ENCODE data around the gene CHN2.

Gene CHN2

DNA sequence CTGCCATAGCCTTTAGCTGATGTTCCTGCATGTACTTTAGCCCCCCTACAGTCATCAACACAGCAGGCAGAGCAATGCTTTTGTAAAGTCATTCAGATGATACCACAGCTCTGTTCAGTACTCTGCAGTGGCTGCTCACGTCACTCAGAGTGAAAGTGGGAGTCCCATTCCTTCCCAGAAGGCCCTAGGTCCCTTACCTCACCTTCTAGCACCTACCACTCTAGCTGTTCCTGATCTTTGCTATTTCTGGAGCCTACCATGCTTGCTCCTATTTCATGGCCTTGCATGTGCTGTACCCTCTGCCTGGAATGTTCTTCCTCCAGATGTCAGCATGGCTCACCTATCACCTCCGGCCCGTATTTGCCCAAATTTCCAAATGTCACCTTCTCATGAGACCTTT is 274.7 kb downstream of the CHN2 start:
- Mint-ChIP-seq H3K4me1 (no peaks in the 10 kb centered on the region), H3K36me3 (no peaks in the 10 kb centered on the region), H3K9me3 (no peaks in the 10 kb centered on the region), H3K27ac (no peak overlapping the region), H3K4me3 (no peak overlapping the region)
- ATAC-seq (no peak), DNase-seq (ENCODE audit: low spot score in 2 of 2) (no peak)

DNA sequence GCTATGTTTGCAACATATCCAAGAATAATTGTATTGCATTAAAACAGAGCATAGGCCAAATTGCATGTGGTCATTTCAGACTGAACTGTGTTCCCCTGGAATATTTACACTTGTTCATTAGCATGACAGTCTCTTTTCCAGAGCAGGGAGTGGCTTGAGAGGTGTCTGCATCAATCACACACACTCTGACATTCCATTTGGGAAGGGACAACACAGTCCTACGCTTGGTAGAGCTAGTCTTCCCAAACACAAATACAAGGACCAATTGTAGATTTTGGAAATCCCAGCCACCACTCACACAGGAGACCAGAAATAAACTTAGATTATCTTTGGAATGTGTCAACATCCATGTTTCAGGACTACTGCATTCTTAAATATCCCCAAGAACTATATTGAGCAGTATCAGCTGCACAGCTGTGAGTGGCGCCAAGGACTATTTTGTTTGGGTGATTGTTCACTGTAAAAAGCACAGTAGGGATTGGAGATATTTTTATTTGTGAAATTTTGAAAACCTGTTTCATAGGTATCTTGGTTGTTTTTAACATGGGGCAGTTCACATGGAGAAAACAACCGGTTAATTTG is 275.5 kb downstream of the CHN2 start:
- H3K4me1 Mint-ChIP-seq: no peaks in the 10 kb centered on the region
- H3K36me3 Mint-ChIP-seq: no peaks in the 10 kb centered on the region
- ATAC-seq (no peak), DNase-seq (ENCODE audit: low spot score in 2 of 2) (no peak)
- H3K9me3 Mint-ChIP-seq: no peaks in the 10 kb centered on the region
- H3K27ac Mint-ChIP-seq: no peak overlapping the region
- H3K4me3 Mint-ChIP-seq: no peak overlapping the region

DNA sequence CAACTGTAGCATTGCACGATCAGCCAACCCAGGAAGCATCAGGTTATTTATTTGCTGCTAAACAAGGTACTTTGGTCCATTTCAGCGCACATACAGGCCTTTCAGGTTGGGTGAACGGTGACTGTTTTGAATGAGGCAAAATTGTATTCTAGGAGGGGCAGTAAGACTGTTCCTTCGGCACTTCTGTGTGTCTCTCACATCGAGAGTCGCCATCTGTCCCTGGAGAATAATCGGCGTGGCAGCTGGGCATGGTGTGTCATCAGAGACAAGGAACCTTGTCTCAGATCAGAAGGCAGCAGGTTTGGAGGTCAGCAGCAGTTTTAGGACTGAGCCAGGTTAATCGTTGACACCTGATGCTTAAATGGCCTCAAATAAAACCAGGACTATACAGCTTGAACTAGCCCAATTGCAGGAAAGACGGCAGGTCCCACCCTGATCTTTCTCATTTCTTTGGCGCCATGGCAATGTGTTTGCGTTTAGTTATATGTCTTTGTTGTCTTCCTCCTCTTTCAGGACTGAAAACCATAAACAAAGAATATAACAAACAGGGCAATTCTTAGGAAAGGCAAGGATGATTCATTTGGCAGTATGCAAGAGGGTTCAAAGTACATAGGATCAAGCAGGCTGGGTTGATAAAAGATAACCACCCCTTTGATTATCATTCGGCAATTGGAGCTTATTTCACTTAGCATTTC is 277.0 kb downstream of the CHN2 start:
- DNase-seq (ENCODE audit: low spot score in 2 of 2) (no peak), ATAC-seq (no peak)
- no peaks in the 10 kb centered on the region for H3K9me3 Mint-ChIP-seq
- no peaks in the 10 kb centered on the region for H3K36me3 Mint-ChIP-seq
- H3K4me1 Mint-ChIP-seq: no peaks in the 10 kb centered on the region
- H3K27ac Mint-ChIP-seq: no peak overlapping the region
- H3K4me3 Mint-ChIP-seq: no peak overlapping the region

DNA sequence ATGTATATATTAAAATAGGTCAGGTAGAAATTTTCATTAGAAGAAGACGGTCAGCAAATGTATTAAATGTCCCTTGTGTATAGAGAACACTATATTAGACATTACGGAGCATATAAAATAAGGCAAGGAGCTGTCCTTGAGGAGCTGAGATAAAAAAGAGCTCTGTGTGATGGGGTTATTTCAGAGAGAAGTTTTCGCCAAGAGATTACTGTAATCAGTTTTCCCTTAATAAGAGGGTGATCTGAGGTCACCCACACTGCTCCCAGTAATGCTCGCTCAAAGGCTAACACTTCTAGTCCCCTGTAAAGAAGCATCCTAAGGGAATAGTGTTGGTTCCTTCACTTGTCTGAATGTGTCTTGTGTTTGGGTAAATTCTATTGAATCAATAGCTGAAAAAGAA is 282.3 kb downstream of the CHN2 start:
- ATAC-seq (no peak), DNase-seq (ENCODE audit: low spot score in 2 of 2) (no peak)
- Mint-ChIP-seq H3K27ac (no peak overlapping the region), H3K9me3 (no peaks in the 10 kb centered on the region), H3K4me1 (no peaks in the 10 kb centered on the region), H3K4me3 (no peak overlapping the region), H3K36me3 (no peaks in the 10 kb centered on the region)

DNA sequence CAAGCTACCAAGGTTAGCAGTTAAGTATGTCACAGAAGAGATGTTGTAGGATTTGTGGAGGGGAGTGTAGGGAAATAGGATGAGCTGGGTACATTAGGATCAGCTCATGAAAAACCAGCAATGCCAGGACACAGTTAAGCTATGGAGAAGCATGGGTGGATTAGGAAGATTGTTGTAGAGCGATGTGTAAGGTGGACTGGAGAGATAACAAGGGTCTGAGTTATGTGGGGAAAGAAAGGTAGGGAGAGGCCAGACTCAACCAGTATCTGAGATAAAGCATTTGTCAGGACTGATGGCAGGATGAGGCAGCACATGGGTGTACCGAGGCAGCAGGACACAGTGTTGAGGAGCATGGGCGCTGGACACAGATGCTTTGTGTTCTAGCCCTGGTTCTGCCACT is 283.7 kb downstream of the CHN2 start:
- DNase-seq (ENCODE audit: low spot score in 2 of 2): no peak

GRCh38 chr7:29478687-29479240 is 284.2 kb downstream of the CHN2 start:
- no peak for ATAC-seq

More for the DNA sequence above, 283.7 kb downstream of the CHN2 start:
- Mint-ChIP-seq H3K4me1 (no peaks in the 10 kb centered on the region), H3K27ac (no peak overlapping the region), H3K4me3 (no peak overlapping the region), H3K9me3 (no peaks in the 10 kb centered on the region), H3K36me3 (no peaks in the 10 kb centered on the region)
- no peak for ATAC-seq

GRCh38 chr7:29479301-29480200 is 285.0 kb downstream of the CHN2 start:
- Mint-ChIP-seq H3K9me3 (no peaks in the 10 kb centered on the region), H3K4me1 (no peaks in the 10 kb centered on the region), H3K4me3 (no peak overlapping the region), H3K36me3 (no peaks in the 10 kb centered on the region), H3K27ac (no peak overlapping the region)
- ATAC-seq: no peak
- DNase-seq (ENCODE audit: low spot score in 2 of 2): no peak

More at GRCh38 chr7:29478687-29479240, 284.2 kb downstream of the CHN2 start:
- no peak for DNase-seq (ENCODE audit: low spot score in 2 of 2)
- H3K4me1 Mint-ChIP-seq: no peaks in the 10 kb centered on the region
- no peak overlapping the region for H3K4me3 Mint-ChIP-seq
- H3K9me3 Mint-ChIP-seq: no peaks in the 10 kb centered on the region
- no peak overlapping the region for H3K27ac Mint-ChIP-seq
- no peaks in the 10 kb centered on the region for H3K36me3 Mint-ChIP-seq

- Mint-ChIP-seq H3K36me3 (no peaks in the 10 kb centered on the region), H3K27ac (no peak overlapping the region), H3K4me1 (peaks cover 4% of the 10 kb centered on the region), H3K4me3 (no peak overlapping the region), H3K9me3 (no peaks in the 10 kb centered on the region)
- no peak for ATAC-seq
- no peak for DNase-seq (ENCODE audit: low spot score in 2 of 2)
Measured at GRCh38 chr7:29480451-29480850, 285.9 kb downstream of the CHN2 start.

GRCh38 chr7:29480934-29481651 is 286.5 kb downstream of the CHN2 start:
- peaks cover 10% of the 10 kb centered on the region for H3K4me1 Mint-ChIP-seq
- H3K9me3 Mint-ChIP-seq: no peaks in the 10 kb centered on the region
- no peaks in the 10 kb centered on the region for H3K36me3 Mint-ChIP-seq
- no peak for ATAC-seq
- no peak for DNase-seq (ENCODE audit: low spot score in 2 of 2)
- no peak overlapping the region for H3K27ac Mint-ChIP-seq
- H3K4me3 Mint-ChIP-seq: no peak overlapping the region

- DNase-seq (ENCODE audit: low spot score in 2 of 2) (no peak), ATAC-seq (no peak)
- Mint-ChIP-seq H3K9me3 (no peaks in the 10 kb centered on the region), H3K4me1 (peaks cover 19% of the 10 kb centered on the region), H3K4me3 (no peak overlapping the region), H3K36me3 (no peaks in the 10 kb centered on the region), H3K27ac (no peak overlapping the region)
Measured at GRCh38 chr7:29482056-29482455, 287.5 kb downstream of the CHN2 start.

GRCh38 chr7:29483219-29484104 is 288.9 kb downstream of the CHN2 start:
- Mint-ChIP-seq H3K27ac (no peak overlapping the region), H3K4me1 (peaks cover 24% of the 10 kb centered on the region), H3K4me3 (no peak overlapping the region), H3K9me3 (no peaks in the 10 kb centered on the region), H3K36me3 (no peaks in the 10 kb centered on the region)
- DNase-seq (ENCODE audit: low spot score in 2 of 2) (no peak), ATAC-seq (no peak)

DNA sequence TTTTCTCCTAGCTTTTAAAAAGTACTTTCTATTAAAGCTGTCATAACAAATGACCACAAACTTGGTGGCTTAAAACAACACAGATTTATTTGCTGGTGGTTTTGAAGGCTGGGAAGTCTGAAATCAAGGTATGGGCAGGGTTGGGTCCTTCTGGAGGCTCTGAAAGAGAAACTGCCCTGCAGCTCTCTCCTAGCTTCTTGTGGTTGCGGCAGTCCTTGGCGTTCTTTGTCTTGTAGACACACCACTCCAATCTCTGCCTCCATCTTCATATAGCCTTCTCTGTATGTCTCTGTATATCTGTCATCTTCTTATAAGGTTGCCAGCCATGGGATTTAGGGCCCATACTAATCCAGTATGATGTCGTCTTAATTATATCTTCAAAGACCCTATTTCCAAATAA is 289.7 kb downstream of the CHN2 start:
- Mint-ChIP-seq H3K4me1 (peaks cover 24% of the 10 kb centered on the region), H3K27ac (no peak overlapping the region), H3K9me3 (no peaks in the 10 kb centered on the region), H3K36me3 (no peaks in the 10 kb centered on the region), H3K4me3 (no peak overlapping the region)
- ATAC-seq (no peak), DNase-seq (ENCODE audit: low spot score in 2 of 2) (no peak)

- Mint-ChIP-seq H3K4me3 (no peak overlapping the region), H3K4me1 (peaks cover 24% of the 10 kb centered on the region), H3K27ac (peak overlapping the region; percentile 18), H3K36me3 (no peaks in the 10 kb centered on the region), H3K9me3 (no peaks in the 10 kb centered on the region)
- ATAC-seq (no peak), DNase-seq (ENCODE audit: low spot score in 2 of 2) (no peak)
Measured at GRCh38 chr7:29485339-29486190, 291.0 kb downstream of the CHN2 start.
